H1 (cell line): Measurements from ENCODE around the gene NCKAP1.

Source experiments
- EZH2 ChIP-seq: fragments of 200-600 bp; sonication (generic); IDR thresholded peaks from 2 replicates; pipeline ENCODE4 v1.7.1; 2012; ENCODE audit warnings: low read depth, mild to moderate bottlenecking, moderate library complexity, low read length, inconsistent platforms; ENCODE audit not compliant: severe bottlenecking
- SP1 ChIP-seq: IDR thresholded peaks from 2 replicates; pipeline ENCODE4 v1.6.1; 2011; ENCODE audit warnings: low read depth, low read length
- SUZ12 ChIP-seq: fragments of 200-600 bp; sonication (generic); IDR thresholded peaks from 2 replicates; pipeline ENCODE4 v1.6.1; 2012; ENCODE audit warnings: mild to moderate bottlenecking, inconsistent platforms, low read length, moderate library complexity, mixed read lengths
- TEAD4 ChIP-seq: IDR thresholded peaks from 2 replicates; pipeline ENCODE4 v1.6.1; 2012; ENCODE audit warnings: low read depth, low read length, inconsistent platforms, mixed read lengths
- TF ChIP-seq, protein P1 (sequence below), 3 experiments: IDR thresholded peaks; 1 replicate in 2 of 3; 2 replicates in 1 of 3; pipeline versions ENCODE4 v1.5.1 to v1.6.1; 2011; ENCODE audit warnings: low read length in 3 of 3, mild to moderate bottlenecking in 3 of 3, inconsistent platforms in 2 of 3, low read depth in 1 of 3, moderate library complexity in 1 of 3; ENCODE audit not compliant: insufficient read depth in 1 of 3; ENCODE audit errors: control extremely low read depth in 1 of 3
- TF ChIP-seq, protein P2 (sequence below): IDR thresholded peaks from 2 replicates; pipeline ENCODE4 v1.6.1; 2012; ENCODE audit warnings: inconsistent platforms

GRCh38 chr2:182912518-182912915 is 125.7 kb downstream of the NCKAP1 start:
- TF ChIP-seq, protein P1, sequence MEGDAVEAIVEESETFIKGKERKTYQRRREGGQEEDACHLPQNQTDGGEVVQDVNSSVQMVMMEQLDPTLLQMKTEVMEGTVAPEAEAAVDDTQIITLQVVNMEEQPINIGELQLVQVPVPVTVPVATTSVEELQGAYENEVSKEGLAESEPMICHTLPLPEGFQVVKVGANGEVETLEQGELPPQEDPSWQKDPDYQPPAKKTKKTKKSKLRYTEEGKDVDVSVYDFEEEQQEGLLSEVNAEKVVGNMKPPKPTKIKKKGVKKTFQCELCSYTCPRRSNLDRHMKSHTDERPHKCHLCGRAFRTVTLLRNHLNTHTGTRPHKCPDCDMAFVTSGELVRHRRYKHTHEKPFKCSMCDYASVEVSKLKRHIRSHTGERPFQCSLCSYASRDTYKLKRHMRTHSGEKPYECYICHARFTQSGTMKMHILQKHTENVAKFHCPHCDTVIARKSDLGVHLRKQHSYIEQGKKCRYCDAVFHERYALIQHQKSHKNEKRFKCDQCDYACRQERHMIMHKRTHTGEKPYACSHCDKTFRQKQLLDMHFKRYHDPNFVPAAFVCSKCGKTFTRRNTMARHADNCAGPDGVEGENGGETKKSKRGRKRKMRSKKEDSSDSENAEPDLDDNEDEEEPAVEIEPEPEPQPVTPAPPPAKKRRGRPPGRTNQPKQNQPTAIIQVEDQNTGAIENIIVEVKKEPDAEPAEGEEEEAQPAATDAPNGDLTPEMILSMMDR (IDR thresholded peaks at IDR 0.05; ENCODE audit: control extremely low read depth in 1 of 3, insufficient read depth in 1 of 3, low read depth in 1 of 3, low read length in 3 of 3) = no peak
- no peak for TF ChIP-seq EZH2
- no peak for TF ChIP-seq SUZ12
- no peak for TF ChIP-seq TEAD4
- TF ChIP-seq, protein P2, sequence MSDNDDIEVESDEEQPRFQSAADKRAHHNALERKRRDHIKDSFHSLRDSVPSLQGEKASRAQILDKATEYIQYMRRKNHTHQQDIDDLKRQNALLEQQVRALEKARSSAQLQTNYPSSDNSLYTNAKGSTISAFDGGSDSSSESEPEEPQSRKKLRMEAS = no peak
- no peak for TF ChIP-seq SP1
